Hepatic stellate cell (primary cell): ENCODE measurements around the gene TRAIP.
"Not testable (repeated sequence)": the region's sequence is repeated elsewhere in the genome, so short reads cannot be mapped to it uniquely, and the experiment has no call there.

Experiments used
- DNase-seq: peaks from one replicate; pipeline ENCODE4 v3.0.0; 2011; ENCODE audit warnings: low spot score

TRAIP gene, protein sequence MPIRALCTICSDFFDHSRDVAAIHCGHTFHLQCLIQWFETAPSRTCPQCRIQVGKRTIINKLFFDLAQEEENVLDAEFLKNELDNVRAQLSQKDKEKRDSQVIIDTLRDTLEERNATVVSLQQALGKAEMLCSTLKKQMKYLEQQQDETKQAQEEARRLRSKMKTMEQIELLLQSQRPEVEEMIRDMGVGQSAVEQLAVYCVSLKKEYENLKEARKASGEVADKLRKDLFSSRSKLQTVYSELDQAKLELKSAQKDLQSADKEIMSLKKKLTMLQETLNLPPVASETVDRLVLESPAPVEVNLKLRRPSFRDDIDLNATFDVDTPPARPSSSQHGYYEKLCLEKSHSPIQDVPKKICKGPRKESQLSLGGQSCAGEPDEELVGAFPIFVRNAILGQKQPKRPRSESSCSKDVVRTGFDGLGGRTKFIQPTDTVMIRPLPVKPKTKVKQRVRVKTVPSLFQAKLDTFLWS

DNA sequence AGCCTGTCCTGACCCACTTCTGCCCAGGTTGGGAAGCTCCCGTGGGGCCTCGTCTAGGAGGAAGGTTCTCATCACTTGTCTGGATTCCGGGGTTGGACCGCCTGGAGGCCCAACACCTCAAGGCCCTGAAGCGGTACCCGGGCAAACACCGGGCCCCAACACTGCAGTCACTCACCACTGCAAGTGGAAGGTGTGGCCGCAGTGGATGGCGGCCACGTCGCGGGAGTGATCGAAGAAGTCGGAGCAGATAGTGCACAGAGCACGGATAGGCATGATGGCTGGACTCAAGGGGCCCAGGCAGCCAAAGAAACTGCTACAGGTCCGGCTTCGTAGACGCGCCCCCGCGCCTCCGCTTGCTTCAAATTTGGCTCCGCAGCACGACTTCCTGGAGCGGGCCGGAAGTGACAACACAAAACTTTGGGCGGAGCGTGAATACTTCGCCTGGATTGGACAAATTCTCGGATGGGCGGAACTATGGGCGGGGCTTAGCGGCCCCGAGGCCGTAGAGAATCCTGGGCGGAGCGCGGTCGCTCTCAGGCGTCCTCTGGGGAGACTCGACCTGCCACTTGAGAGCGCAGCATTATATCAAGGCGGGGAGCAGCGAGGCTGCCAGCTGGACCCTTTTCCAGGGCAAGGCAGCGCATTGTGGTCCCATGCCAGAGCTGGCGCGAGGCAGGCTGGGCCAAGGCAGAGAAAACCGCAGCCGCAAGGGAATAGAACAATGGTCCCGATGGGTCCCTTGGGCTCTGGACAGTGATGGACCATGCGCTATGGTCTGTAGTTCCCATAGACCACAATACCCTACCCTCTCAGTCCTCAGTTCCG, at the start of gene TRAIP:
TSS of gene TRAIP (minus strand) at position 384 of the 825 bp plus-strand sequence. CDS start at position 273, 111 bp downstream.
- DNase-seq, result peak; percentile 99

- DNase-seq, result not testable (repeated sequence)
Measured at GRCh38 chr3:49904448-49904847, 48.1 kb upstream of the TRAIP start.

GRCh38 chr3:49903451-49904424, 47.4 kb upstream of the TRAIP start, which contains the start of gene MST1R:
Gene MST1R, minus strand, starts transcription at chr3:49903873. Its CDS starts 264 bp downstream, at chr3:49903609.
- DNase-seq, result no peak

DNA sequence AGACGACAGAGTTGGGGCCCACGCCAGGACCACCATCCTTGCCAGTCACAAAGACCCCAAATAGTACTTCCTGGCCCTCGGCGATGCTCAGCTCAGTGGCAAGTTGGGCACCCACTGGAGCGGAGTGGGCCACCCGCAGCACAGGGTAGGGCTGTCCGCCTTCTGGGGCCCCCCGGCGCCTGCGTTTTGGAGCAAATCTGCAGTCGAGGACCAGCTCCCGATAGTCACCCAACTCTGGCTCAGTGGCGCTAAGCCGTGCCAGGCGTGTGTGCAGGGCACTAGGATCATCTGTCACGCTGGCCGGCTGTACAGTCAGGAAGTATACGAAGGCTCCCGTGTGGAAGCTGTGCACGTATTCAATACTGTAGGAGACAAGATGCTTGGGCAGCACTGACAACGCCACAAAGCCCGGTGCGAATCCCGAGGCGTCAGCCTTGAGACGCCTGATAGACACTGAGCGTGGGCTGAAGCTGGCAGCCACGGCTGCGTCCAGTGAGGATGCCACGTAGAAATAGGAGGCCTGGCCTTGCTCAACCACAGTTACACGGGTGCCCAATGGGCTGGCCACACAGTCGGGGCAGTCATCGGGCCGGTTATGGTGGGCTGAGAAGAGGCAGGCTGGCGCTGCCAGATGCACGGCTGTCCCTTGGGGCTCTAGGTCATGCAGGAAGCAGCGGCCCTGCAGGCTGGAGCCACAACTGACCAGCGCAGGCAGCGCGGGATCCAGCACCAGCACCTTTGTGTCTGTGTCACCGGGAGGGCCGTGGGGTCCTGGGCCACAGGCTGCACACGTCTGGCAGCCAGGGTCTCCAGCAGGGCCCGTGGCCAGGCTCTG, 46.4 kb upstream of the TRAIP start:
- DNase-seq, result no peak

DNA sequence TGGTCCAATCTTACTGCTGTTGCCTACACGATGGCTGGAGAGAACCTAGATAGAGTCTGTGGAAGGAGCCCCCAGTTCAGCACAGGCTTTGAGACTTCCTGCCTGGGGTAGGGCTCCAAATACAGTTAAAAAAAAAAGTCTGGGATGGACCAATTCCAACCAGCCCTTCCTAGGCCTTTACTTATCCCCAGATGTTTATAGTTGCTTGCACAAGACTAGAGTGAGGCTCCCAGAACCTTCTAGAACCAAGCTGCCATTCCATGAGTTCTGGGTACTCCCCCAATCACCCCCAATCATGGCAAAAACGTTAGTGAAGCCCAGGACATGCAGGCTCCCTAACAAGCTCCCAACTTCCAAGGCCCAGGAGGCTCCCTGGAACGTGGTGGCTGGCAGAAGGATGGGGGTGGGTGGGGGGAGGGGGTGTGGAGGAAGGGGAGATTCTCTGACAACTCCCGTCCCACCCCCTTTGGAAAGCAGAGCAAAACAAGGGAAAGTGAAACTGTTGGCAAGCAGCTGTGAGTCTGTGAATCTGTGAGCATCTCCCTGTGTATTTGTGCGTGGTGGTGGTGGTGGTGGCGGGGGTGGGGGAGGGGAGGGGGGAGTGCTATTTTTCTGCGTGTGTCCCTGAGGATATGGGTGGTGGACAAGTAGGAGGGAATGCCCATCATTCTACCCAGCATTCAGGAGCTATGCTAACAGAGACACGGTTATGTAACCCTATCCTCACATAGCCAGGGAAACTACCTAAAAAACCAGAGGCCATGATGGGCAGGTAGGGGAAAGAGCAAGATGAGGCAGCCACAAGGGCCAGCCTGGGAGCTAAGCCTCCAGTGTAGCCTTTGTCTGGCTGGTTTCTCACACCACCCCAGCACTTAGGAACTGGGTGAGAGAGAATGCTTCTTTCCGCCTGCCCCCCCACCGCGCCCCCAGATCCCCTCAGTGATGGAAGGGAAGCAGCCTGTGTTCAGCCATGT, 45.3 kb upstream of the TRAIP start:
- no peak for DNase-seq

DNA sequence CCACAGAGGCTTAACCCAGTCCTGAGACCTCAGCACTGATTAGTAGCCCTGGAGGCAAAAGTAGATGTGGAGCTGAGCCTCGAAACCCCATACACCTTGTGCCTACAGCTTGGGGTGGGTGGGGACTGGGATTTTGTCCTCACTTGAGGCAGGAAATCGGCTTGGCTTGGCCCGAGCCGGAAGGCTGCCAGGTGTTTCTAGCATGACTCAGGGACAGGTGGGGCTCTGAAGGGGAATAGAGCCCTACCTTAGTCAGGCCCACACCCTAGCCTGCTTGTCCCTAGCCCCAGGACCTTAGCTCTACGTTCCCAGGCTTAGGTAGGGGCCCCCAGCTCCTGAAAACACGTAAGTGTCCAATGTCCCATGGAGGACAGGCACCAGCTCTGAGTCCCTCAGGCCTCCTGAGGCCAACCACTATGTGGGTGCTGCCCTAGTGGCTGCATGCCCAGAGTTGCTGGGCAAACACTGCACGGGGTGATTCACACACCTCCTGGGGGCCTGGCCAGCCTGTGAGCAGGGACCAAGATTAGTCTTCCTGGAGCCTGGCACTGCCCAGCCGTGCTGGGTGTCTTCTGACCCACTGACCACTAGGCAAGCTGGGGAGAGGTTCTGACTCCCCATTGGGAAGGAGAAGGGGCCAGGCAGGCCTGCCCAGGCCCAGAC, 44.3 kb upstream of the TRAIP start:
- DNase-seq, result peak; percentile 70

- DNase-seq, result no peak
Measured at GRCh38 chr3:49899815-49900214, 43.5 kb upstream of the TRAIP start.

DNA sequence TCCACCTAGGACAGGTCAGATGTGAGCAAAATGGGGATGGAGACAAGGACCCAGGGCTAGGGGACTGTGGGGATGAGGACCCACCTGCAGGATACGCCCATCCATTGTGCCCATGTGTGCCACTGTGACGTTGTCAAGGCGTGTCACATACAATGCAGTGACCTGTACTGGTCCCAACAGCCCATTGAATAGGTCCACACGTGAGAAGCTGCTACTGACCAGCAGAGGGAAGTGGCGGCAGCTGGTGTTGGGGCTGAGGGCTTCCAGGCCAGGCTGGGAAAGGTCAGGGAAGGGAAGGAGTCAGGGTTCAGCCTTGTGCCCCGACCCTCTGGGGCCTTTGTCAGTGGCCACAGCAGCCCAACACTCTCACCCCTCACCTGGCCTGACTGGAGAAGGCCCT, 42.6 kb upstream of the TRAIP start:
- no peak for DNase-seq

- DNase-seq, result no peak
Measured at GRCh38 chr3:49896345-49896744, 40.0 kb upstream of the TRAIP start.

GRCh38 chr3:49895791-49896190, 39.4 kb upstream of the TRAIP start:
- no peak for DNase-seq

DNA sequence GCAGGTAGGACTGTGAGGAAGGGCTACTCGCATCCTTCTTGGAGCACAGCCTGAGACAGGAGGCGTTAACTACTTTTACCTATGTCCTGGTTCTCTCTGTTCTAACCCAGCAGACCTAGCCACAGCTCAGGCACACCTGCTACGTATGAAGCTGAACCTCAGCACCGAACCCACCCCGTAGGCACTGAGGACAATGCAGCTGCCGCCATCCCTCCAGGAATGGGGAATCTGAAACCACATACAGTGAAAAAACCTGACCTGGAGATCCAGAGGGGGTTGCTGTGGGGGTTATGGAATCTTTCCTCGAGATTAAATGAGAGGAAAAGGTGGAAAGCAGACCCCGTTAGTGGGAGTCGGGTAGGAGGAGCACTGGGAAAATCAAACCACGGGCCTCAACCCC, 32.9 kb upstream of the TRAIP start:
- DNase-seq, result no peak

DNA sequence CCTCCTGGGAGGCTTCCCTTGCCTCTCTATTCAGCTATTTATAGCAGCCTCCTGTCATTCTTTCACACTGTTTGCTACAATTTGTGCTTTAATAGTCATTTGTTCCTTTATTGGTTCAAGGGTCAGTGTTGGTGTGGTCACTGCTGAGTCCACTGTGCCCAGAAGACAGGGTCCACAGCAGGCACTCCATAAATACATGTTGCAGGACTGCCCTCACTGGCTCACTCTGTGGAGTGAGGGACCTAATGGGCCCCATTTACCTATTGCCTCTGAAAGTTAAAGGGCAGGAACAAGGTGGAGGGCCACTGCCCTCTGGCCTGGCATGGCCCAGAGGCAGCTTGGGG, 30.5 kb upstream of the TRAIP start:
- DNase-seq, result no peak

DNA sequence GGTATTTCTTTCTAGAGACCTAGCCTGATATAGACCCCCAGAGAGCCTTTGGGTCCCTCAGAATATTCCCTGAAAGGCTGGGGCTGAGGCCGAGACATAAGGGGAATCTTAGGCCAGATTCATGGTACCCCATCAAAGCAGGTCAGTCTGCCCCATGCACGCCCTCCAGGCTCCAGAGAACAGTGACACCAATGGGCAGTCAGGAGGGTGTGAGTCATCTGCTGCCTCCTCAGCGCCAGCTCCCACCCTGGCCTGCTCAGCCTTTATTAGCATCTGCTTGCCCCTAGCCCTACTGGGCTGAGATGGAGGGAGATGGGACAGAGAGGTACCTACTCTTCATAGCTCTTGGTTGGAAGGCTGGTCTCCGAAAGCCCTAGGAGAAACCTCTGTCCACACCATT, 27.6 kb upstream of the TRAIP start:
- DNase-seq, result no peak

- no peak for DNase-seq
Measured at GRCh38 chr3:49882166-49882565, 25.8 kb upstream of the TRAIP start.

- no peak for DNase-seq
Measured at GRCh38 chr3:49880581-49881315, 24.4 kb upstream of the TRAIP start.

- DNase-seq, result no peak
Measured at GRCh38 chr3:49879721-49880120, 23.4 kb upstream of the TRAIP start.

GRCh38 chr3:49878686-49879085, 22.3 kb upstream of the TRAIP start:
- no peak for DNase-seq

GRCh38 chr3:49877716-49878115, 21.4 kb upstream of the TRAIP start:
- DNase-seq, result no peak

DNA sequence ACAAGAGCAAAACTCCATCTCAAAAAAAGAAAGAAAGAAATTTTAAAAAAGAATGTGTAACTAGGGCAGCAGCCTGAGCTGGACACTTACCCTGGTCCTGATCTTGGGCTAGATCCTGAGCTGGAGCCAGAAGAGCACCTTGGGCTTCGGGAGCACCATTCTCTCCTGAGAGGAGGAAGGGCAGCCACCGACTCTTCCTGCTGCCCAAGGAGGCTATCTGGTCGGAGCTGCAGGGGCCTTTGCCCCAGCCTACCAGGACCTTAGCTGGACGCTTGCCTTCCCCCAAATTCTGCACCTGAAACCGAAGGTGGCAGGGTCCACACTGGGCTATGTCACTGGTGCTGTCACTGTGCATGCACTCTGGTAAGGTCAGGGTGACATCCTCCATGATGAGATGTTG, 20.2 kb upstream of the TRAIP start:
- no peak for DNase-seq
